Mesodermal cell (in vitro differentiated cells): ENCODE measurements around the gene STK32C.

Experiments
- H3K27ac ChIP-seq: 2 replicates; pipeline ENCODE4 v1.7.0; 2013; ENCODE audit warnings: mild to moderate bottlenecking, low read depth, low read length, moderate library complexity; ENCODE audit not compliant: severe bottlenecking
- H3K36me3 ChIP-seq: 2 replicates; pipeline ENCODE4 v1.7.1; 2013; ENCODE audit warnings: mild to moderate bottlenecking, low read length, moderate library complexity; ENCODE audit not compliant: control insufficient read depth, insufficient read depth
- H3K4me1 ChIP-seq: one replicate; pipeline ENCODE4 v1.7.1; 2013; ENCODE audit warnings: mild to moderate bottlenecking, low read length; ENCODE audit not compliant: insufficient read depth, control insufficient read depth, poor library complexity, severe bottlenecking
- H3K4me3 ChIP-seq: 2 replicates; pipeline ENCODE4 v1.7.0; 2013; ENCODE audit warnings: low read length, control low read depth, mild to moderate bottlenecking; ENCODE audit not compliant: insufficient read depth, poor library complexity, severe bottlenecking; ENCODE audit errors: extremely low read depth
- H3K9me3 ChIP-seq: 2 replicates; pipeline ENCODE4 v1.7.1; 2013; ENCODE audit warnings: mild to moderate bottlenecking, low read length, moderate library complexity; ENCODE audit not compliant: control insufficient read depth
- WGBS, 2 experiments: methylation state at CpG; one replicate each; pipeline ENCODE4 v1.1.5; 2013; ENCODE audit warnings: missing lambda C conversion rate in 2 of 2; ENCODE audit not compliant: insufficient coverage in 2 of 2; 5-methylcytosine and 5-hydroxymethylcytosine counted together

The STK32C gene

GRCh38 chr10:132292287-132293200, 15.2 kb downstream of the STK32C start:
- H3K27ac ChIP-seq, result no peak overlapping the region
- peaks cover 10% of the 10 kb centered on the region for H3K9me3 ChIP-seq
- 89 to 91% methylated on average over 23 to 26 of the region's 30 CpGs for WGBS, 2 experiments
- no peaks in the 10 kb centered on the region for H3K36me3 ChIP-seq
- no peak overlapping the region for H3K4me3 ChIP-seq
- H3K4me1 ChIP-seq, result peaks cover 8% of the 10 kb centered on the region

GRCh38 chr10:132291826-132292225, 15.9 kb downstream of the STK32C start:
- H3K27ac ChIP-seq, result no peak overlapping the region
- H3K4me1 ChIP-seq, result peaks cover 8% of the 10 kb centered on the region
- no peaks in the 10 kb centered on the region for H3K36me3 ChIP-seq
- no peak overlapping the region for H3K4me3 ChIP-seq
- WGBS, 2 experiments, result 79 to 89% methylated on average over 5 of the region's 5 CpGs
- H3K9me3 ChIP-seq, result peaks cover 10% of the 10 kb centered on the region

- Histone ChIP-seq H3K4me3 (no peak overlapping the region), H3K4me1 (peaks cover 8% of the 10 kb centered on the region), H3K27ac (no peak overlapping the region), H3K9me3 (peaks cover 10% of the 10 kb centered on the region), H3K36me3 (no peaks in the 10 kb centered on the region)
- 91 to 100% methylated on average over 1 to 6 of the region's 6 CpGs for WGBS, 2 experiments
These were observed 17.1 kb downstream of the STK32C start for GRCh38 chr10:132290631-132291030.

GRCh38 chr10:132289439-132289838, 18.3 kb downstream of the STK32C start:
- 86 to 90% methylated on average over 1 to 2 of the region's 2 CpGs for WGBS, 2 experiments
- Histone ChIP-seq H3K9me3 (peaks cover 10% of the 10 kb centered on the region), H3K27ac (no peak overlapping the region), H3K36me3 (no peaks in the 10 kb centered on the region), H3K4me3 (no peak overlapping the region), H3K4me1 (peaks cover 8% of the 10 kb centered on the region)

- Histone ChIP-seq H3K36me3 (no peaks in the 10 kb centered on the region), H3K9me3 (peaks cover 2% of the 10 kb centered on the region), H3K27ac (no peak overlapping the region), H3K4me1 (no peaks in the 10 kb centered on the region), H3K4me3 (no peak overlapping the region)
- 92 to 93% methylated on average over 21 of the region's 24 CpGs for WGBS, 2 experiments
These were observed 24.0 kb downstream of the STK32C start for GRCh38 chr10:132283604-132284382.

GRCh38 chr10:132282667-132283603, 24.8 kb downstream of the STK32C start:
- Histone ChIP-seq H3K4me1 (no peaks in the 10 kb centered on the region), H3K36me3 (no peaks in the 10 kb centered on the region), H3K4me3 (no peak overlapping the region), H3K27ac (no peak overlapping the region), H3K9me3 (no peaks in the 10 kb centered on the region)
- 76 to 82% methylated on average over 34 to 36 of the region's 36 CpGs for WGBS, 2 experiments

GRCh38 chr10:132281915-132282666, 25.7 kb downstream of the STK32C start:
- Histone ChIP-seq H3K27ac (no peak overlapping the region), H3K4me3 (no peak overlapping the region), H3K9me3 (no peaks in the 10 kb centered on the region), H3K36me3 (no peaks in the 10 kb centered on the region), H3K4me1 (no peaks in the 10 kb centered on the region)
- 73 to 76% methylated on average over 30 to 31 of the region's 34 CpGs for WGBS, 2 experiments

GRCh38 chr10:132280646-132281074, 27.1 kb downstream of the STK32C start:
- no peak overlapping the region for H3K4me3 ChIP-seq
- no peak overlapping the region for H3K27ac ChIP-seq
- no peaks in the 10 kb centered on the region for H3K9me3 ChIP-seq
- WGBS, 2 experiments, result 90 to 96% methylated on average over 15 to 20 of the region's 20 CpGs
- no peaks in the 10 kb centered on the region for H3K36me3 ChIP-seq
- H3K4me1 ChIP-seq, result no peaks in the 10 kb centered on the region

- Histone ChIP-seq H3K4me3 (no peak overlapping the region), H3K36me3 (no peaks in the 10 kb centered on the region), H3K27ac (no peak overlapping the region), H3K9me3 (no peaks in the 10 kb centered on the region), H3K4me1 (no peaks in the 10 kb centered on the region)
- WGBS, 2 experiments, result 88 to 91% methylated on average over 38 to 43 of the region's 43 CpGs
These were observed 27.7 kb downstream of the STK32C start for GRCh38 chr10:132279873-132280645.
